Inflammatory macrophage treated with lipopolysaccharide for 1 hour (primary cell): ENCODE results near the gene KIRREL1.
A peak's percentile ranks its signal among the peaks of the same experiment; 100 is the strongest.

Experiments
- DNase-seq, 2 donors: peaks; one replicate each; pipeline ENCODE4 v3.0.0-alpha.2; 2020 to 2022

KIRREL1 gene

DNA sequence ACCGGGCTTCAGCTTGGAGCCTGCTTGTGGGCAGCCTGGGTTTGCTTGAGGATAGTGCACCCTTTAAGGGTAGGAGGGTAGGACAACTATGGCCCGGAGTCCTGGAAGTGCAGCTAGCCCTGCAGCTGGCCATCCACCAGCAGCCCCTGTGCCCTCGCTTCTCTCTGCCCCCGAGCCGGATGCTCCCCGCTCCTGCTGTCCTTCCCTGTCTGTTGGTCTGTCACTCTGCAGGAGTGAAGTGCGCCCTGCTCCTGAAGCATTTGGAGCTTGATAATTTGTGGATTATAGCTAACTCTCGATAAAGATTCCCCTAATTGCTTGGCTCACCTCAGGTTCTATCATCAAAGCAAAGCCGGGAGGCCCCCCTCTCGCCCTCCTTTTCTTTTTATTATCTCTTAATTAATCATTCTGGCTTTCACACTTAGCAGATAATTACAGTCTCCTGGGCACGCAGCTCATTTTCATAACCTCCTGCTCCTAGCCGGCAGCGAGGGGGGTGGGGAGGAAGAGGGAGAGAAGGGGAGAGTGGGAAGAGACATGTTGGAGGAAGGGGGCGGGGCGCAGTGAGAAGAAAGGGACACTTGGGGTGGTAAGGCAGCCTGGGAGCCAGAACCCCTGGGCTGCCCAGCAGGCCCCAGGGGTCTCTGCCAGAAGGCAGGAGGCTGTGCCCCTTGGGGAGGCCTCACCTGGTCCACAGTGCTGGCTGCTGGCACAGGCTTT lies 14.4 kb downstream of the KIRREL1 start:
- DNase-seq = no peak

DNA sequence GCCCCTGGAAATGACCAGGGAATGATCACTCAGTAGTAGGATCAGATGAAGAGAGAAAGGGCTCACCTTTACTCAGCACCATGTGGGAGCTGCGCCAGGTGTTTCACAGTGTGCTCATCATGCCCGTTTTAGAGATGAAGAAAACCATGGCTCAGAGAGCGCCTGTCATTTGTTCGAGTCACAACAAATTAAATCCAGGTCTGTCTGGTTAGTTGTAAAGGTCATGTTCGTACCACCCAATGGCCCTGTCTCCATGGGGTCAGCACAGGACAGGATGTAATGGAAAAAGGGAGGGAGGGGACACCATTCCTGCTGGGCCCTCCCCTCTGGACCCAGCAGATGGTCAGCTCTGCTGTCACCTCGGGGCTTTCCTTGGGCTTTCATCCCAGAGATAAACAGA lies 15.2 kb downstream of the KIRREL1 start:
- no peak for DNase-seq

DNA sequence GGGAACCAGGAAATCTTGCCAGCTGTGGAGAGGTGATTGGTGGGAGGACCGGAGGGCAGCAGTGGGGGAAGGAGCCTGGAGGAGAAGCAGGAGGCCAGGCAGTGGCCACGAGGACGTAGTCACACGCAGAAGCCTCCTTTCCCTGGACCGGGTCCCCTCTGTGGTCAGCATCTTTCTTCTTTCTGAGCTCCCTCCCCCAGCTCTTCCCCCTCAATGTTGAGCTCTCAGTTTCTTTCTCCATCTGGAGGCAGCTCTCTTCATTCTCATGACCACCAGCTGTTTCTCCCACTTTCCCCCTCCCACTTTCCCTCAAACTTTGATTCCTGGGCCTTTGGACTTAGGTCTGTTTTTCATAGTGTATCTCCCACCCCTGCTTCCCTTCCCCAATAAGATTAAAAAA lies 18.3 kb downstream of the KIRREL1 start:
- DNase-seq = no peak

DNA sequence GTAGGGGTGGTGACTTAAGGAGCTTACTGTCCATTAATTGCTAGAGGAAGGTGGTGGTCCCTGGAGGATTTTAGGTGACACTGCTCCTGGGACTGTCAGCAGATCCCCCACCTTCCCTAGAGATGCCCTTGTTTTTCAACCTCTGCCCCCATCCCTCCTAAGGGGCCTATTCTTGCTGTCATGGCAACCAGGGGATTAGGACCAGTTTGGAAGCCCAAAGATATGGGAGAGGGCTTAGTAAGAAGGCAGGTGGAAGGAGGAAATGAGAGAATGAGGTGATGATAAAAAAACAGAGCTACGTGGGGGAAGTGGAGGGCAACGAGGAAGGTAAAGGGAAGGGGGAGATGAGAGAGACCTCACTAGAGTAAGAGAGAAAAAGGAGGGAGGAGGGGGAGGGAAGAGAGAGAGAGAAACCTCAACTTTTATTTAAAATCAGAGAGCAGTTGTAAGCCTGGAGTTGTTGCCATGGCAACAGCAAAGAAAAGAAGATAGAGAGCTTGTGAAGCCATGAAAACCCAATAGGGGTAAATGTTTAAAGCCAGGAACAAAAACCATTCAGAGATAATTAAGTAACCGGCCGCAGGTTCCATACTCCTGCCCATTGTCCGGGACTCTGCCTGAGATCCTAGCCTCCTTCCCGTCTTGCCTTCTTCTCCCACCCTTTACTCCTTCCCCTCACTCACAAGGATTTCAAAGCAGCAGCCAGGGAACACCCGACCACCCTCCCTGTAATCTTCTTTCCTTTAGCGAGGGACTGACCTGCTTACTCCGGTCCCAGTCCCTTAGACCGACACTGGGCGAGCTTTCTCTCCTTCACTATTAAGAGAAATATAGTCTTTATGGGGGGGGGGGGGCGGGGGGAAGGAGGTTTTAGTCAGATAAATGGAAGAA lies 20.6 kb downstream of the KIRREL1 start:
- no peak for DNase-seq

DNA sequence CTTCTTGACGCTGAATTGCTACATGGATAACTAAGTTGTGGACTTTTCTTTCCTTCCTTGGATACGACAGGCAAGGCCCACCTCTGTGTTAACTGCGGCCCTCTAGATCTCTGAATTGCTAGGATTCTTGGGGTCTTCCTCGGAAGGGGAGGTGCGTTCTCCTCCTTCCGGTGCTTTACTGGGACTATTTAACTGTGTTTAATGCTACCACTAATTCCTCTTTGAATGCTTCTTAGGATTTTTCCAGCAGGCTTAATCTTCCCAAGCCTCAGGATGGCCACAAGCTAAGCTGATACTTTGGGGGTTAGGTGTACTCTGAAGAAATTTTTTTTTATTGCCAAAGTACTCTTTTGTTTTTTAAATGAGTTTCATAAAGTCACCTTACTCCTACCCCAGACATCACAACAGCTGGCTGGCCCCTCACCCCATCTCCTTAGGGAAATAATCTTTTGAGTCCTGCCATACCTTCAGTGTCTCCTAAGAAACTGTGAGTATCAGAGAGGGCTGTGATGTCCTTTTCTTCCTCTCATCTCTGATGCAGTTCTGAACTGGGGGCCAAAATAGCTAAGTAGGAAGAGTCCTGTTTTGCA lies 21.4 kb downstream of the KIRREL1 start:
- no peak for DNase-seq

DNA sequence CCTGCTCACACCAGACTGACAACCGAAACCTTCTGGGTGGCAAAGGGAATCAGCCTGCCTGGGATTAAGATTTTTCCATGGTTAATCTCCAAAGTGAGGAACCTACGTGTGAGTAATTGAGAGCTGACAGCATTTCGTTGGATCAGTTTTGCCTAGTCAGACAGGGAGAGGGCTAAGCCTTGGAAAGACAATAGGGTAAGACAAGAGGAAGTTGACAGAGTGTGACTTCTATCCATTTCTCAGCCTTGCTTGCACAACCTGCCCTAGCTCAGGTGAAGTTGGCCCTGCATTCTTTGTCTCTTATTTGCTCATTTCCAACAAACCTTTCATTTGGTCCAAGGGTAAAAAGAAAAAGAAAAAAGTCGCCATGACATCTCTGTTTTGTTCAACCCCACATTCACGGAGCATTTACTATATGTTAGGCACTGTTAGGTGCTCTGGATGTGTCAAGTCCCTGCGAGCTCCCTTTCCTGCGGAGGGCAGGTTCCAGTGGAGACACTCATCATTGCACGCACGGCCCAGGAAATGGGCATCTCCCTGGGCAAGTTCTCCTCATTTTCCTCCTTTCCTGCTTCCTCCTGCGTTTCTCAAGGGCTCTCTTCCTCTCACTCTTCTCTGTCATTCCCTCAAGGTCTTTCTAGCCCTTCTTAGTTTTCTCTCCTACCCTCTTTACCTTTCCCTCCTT lies 23.3 kb downstream of the KIRREL1 start:
- DNase-seq = no peak

DNA sequence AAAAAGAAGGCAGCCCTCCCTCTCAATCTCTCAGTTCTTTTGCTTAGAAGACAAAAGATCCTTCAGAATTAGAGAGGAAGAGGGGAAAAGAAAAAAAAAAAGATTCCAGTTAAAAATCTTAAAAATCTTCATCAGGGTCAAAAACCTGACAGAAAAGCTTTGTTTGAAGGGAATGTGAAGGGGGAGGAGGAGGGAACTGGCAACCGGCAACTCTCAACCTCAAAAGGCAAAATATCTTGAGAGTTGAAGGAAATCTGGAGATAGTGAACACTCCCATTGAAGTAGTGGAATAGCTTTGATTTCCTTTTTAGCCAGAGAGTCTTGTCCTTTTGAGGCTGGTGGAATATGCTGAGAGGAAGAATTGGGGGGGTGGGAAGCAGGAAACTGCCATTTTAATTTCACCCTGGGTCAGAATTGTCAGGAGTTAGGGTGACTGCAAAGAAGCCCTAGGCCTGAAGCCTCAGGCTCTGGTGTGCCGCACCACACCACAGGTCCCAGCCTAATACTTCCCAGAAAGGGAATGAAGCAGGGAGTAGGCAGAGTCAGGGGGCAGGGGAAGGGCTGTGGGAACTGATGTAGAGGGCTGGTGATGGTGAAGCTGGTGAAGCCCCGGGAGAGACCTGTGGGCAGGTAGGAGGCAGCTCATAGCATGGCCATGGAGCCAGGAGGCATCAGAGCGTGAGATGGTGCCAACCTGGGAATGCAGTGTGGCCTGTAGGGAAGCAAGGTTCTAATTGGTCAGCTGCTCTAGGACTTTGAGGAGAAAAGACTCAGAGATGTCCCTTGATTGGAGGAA lies 24.6 kb downstream of the KIRREL1 start:
- no peak for DNase-seq

DNA sequence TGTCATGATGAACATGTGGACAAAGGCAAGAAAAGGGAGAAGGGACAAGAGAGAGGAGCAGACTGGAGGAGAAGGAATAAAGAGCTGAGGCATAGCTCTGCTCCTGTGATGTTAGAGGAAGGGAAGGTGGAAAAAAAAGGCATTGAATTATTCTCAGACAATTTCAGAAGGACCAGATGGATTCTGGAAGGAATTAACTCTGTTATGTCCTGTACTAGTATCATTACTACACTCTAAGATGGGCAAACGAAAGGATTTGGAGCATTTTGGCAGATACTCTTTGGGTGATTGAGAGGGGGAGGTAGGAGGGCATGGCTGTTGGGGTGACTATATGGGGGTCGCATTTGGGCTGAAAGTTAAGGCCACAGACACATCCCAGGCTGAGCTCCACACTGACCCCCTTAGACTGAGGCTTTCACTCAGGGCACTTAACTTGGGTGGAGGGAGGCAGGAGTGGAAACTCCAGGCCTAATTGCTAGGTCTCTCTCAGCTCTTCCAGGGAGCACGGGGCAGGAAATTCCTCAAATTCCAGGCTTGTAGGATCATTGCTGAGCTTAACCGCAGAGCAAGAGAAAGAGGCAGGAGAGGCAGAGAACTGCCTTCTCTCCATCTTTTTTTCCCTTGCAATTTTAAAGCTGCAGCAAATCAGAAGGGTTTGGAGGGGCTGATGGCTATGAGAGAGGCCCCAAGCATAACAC lies 25.9 kb downstream of the KIRREL1 start:
- no peak for DNase-seq

DNA sequence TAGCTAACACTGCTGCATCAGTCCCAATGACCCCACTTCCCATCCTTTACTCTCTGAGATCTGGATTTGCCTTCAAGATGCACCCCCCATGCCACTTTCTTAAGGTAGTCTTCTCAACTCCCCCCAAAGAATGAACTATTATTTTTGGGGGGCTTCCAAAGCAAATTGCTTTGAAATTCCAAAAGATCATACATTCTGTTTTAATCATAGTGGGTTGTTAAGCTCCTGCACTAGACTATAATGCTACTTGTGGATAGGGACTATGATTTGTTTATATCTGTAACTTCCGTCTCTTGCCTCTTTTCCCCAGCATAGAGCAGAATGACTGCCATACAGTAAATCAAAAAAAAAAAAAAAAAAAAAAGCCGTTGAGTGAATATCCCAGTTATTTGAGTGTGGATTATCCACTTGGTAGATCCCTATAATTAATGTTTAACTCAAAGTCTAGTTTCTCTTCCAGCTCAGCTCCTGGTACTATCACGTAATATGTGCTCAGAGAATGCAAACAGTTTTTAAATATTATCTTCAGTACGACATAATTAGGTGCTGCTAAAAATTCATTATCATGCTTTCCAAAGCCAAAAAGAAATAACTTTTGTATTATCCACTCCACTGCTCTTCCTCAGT lies 26.9 kb downstream of the KIRREL1 start:
- no peak for DNase-seq

DNA sequence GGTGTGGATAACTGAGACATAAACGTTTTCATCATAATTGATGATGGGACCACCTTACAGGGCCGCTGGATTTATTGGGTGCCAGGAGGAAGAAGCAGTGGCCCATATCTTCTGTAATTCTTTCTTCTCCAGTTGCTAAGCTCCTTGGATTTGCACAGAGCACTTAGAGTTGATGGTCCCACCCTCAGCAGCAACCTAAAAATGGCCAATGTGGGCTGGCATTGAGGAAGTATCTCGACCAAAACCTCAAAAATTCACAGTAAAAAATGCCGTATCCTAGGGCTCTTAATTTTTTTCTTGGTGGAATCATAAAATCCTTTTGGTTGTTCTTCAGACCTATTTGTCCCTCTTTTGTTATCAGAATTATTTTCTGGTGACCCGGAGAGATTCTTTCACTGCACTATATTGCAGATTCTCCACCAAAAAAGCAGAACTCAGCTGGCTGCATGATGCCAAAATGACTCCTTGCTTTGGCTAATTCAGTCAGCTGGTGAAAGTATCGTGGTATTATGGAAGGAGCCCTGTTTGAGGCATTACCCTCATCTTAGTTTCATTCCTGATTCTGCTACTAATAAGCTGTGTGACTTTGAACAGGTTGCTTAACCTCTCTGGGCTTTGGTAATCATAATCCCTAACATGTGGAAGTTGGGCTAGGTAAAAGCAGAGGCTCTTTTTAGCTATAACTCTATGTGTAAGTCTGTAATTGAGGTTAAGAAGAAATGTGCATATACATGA lies 27.6 kb downstream of the KIRREL1 start:
- peak; percentile 21 to 35 for DNase-seq

DNA sequence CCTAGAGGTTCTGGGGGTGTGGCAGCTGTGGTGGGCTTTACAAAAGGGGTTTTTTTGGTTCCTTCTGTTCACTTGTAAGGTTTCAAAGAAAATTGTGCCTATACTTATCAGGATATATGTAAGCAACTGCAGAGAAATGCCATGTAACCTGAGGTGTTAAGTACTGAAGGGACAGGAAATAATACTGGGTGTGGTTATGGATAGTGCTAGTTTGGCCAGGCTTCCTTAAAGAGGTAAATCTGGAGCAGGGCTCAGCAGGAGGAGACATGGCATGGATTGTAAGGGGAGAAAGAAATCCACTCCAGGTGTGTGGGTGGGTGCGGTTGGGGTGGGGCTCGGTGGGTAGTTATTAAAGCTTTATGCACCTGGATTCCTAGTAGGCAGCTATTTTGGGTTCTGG lies 28.3 kb downstream of the KIRREL1 start:
- DNase-seq = no peak

DNA sequence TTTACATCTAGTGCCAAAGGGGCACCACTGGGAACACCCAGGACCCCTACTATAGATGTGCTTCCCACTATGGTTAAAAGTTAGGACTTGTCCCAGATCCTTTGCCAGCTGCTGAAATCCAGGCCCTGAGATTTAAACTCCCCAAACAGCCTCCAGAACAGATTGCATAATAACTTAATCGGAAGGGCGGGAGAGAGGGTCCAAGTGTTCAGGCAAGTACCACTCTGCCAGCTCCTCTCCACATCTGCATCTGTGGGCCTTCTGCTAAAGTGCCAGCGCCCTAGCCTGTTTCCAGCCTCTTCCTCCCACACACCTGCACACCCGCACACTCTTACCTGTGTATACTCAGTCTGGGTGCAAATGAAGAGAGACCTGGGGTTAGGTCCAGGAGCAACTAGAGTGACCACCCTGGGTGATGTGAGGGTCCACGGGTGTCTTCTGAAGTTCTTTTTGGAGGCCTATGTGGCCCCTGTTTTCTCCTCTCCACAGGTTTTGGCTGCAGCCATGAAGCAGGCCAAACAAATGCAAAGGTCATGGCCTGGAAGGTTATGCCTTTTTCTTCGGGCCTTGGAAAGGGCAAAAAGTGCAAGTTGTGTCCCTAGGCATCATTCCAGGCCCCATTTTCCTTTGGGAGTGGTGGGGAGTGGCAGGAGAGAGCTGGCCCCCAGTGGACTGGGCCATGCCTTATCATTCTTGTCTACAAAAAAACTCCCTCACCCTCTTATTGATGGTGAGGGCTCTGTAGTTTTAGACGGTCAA lies 29.3 kb downstream of the KIRREL1 start:
- DNase-seq = no peak

DNA sequence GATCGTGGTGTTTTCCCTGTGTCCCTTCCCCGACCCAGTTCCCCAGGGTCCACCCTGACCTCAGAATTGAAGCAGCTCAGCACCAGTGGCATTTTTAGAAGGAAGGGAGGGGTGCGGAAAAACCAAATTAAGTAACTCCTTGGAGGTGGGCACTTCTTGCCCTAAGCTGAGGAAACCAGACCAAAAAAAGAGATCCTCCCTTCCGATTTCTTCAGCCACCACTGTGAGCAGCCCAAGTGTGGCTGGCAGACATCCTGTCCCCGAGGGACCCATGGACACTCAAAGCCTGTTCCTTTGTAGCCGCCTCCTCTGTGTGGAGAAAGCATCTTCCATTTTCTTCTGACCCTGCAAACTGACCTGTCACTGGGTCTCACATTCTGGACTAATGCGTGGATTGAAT lies 31.3 kb downstream of the KIRREL1 start:
- no peak for DNase-seq

DNA sequence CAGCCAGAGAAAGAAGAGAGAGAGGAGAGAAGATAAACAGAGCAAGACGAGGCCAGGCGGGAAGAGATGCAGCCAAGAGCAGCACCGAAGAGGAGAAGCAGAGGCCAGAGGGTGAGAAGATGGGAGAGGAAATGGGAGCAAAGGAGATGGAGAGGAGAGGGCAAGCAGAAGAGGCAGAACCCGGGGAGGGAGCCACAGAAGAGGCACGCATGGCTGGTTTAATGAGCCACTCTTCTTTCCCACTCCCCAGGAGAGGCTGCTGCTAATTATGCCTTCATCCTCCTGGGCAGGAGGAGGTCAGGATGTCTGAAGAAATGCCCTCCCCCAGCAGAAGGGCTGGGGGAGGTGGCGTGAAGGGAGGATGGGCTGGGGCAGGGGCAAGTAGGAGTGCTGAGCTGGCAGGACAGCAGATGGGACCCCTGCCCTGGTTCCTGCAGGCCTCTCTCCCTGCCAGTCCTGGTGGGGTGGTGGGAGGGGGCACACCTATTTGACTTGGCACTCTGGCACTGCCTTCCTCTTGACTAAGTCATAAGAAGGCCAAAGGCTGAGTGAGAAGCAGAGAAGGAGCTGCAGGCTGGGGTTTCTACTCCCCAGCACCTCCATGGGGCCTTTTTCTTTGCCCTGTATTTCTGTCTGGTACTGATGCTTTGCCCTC lies 32.3 kb downstream of the KIRREL1 start:
- DNase-seq = no peak

DNA sequence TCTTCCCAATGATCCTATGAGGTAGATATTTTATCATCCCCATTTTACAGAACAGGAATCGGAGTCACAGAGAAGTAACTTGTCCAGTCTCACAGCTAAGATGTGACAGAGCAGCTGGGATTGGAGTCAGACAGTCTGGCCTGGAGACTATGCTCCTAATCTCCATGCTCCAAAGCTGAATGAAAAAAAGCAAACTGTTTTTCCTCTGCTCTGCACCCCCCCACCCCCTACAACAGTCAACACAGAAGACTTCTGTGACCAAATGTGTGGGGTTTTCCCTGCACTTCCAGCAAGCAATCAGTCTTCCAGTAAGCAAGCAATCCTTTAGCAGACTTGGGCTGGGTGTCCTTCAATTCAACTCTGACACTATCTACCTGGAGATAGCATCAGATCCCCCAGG lies 33.2 kb downstream of the KIRREL1 start:
- no peak for DNase-seq

DNA sequence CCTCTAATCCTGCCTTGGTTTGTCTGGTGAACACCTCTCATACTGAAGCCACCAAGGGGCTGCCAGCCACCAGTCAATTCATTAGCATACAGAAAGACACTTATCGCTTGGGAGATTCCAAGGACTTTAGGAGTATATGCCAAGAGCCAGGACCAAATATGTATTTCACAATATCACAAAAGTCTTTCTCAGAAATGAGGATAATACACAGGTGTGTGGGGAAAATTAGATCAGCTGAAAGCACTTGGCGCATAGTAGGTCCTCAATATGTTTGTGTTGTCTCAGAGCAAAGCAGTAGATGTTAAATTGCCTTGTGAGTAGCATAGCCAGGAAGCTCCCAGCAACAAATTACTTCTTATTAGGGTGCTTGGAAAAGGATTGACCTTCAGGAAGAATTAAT lies 34.1 kb downstream of the KIRREL1 start:
- no peak for DNase-seq

DNA sequence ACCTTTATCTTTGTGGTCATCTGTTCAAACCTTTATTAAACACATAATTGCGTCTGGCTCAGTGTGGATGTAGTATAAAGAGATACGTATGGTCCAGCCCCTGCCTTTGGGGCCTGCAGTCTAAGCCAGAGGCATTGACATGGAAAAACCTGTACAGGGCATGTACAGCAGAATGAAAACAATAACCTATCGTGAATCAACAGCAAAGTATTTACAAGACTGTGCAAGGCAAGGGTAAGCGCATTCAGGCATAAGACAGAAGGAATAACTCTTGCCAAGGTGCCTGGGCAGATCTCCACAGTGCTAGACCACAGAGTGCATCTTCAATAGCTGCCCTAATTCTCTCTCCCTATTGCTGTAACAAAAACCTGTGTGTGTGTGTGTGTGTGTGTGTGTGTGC lies 35.5 kb downstream of the KIRREL1 start:
- no peak for DNase-seq

DNA sequence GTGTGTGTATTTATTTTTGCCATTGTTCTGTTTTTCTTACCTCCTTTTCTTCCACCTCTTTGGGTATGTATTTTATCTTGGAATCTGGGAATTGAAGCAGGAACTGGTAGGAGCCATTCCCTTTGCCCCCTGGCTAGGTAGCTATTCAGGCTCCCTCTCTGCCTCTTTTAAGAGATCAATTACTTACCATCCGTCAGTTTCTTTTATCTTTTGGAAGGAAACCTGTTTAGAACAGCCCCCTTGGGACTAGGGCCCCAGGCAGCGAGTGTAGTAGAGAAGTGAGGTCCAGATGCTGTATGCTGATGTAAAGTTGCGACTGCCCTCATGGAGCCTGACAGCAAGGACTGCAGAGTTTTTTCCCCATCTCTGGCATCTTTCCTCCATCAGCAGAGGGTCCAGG lies 41.6 kb downstream of the KIRREL1 start:
- no peak for DNase-seq

DNA sequence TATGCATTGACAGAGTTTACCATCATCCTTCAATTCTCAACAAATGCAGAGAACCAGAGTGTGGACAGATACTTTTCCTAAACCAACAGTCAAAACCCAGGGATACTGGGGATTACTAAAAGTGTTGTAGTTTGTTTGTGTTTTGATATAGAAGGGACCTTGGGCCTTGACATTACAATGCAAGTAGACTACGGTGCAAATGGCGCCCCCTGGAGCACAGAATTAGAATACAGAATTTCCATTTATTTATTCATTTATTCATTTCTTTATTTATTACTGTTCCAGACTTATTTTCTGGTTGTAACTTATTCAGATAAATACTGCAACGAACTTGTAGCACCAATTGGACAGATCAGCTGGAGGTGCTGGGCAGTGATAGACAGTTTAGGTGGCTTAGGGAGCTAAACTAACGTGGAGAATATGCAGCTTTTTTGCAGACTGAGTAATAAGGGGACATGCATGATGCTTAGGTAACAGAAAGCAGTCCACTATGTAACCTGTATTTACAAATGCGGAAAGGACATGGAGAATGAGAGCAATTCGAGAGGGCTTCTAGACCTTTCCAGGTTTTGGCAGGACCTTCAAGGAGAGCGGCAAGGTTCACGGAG lies 42.6 kb downstream of the KIRREL1 start:
- DNase-seq = peak; percentile 11 to 76
